HCT116 (cell line): ENCODE measurements around the gene BBX. TPM values are rescaled to one million over a fixed set of nuclear protein-coding genes. Genes with fewer than 3 reads are reported as not detected.

Experiments
- ATAC-seq: fragments of 200-7000 bp; cut with Tn5 transposase; 2 replicates; pipeline ENCODE4 v1.9.1; 2020; ENCODE audit warnings: mild to moderate bottlenecking, moderate library complexity
- BruUV-seq: library from RNA; stranded (reverse); fragments of 400-500 nt; replicated peaks from 2 replicates; lab custom pipeline; 2021; lab: Mats Ljungman, UMichigan
- CTCF ChIA-PET: fragments of 300-600 bp; sonication (Branson Sonifier 250); formaldehyde crosslinking; loops from one replicate; lab custom pipeline; 2021; ENCODE audit warnings: antibody characterized with exemption; lab: Charles Lee
- POLR2A ChIA-PET: fragments of 300-600, 350-600 bp; sonication (Branson Sonifier 250); formaldehyde crosslinking; loops from one replicate; lab custom pipeline; 2021; ENCODE audit warnings: antibody characterized with exemption; lab: Charles Lee
- RAD21 ChIA-PET, 2 experiments: fragments of 300-600 bp; sonication (Branson Sonifier 250); formaldehyde crosslinking; loops; one replicate each; lab custom pipeline; 2023; ENCODE audit warnings: low total read pairs in 2 of 2; ENCODE audit not compliant: uncharacterized antibody in 2 of 2, unreplicated experiment in 2 of 2, low non-redundant PET in 1 of 2; lab: Charles Lee
- DNase-seq: peaks from one replicate; pipeline ENCODE4 v3.0.0-alpha.2; 2010; ENCODE audit warnings: low read depth, low spot score
- H2AFZ ChIP-seq: fragments of 200-600 bp; shearing (Covaris generic), sonication (generic); 2 replicates; pipeline ENCODE4 v1.6.1; 2017; ENCODE audit warnings: low read depth, mixed run types, mixed read lengths, antibody characterized with exemption, low read length; ENCODE audit not compliant: poor library complexity, severe bottlenecking
- H3K27ac ChIP-seq: 2 replicates; pipeline ENCODE4 v1.5.1; 2012; ENCODE audit warnings: low read depth, low read length
- H3K27me3 ChIP-seq: fragments of 200-600 bp; sonication (generic); 2 replicates; pipeline ENCODE4 v1.6.1; 2016; ENCODE audit warnings: mixed run types, low read length, mixed read lengths; ENCODE audit not compliant: insufficient read depth
- H3K36me3 ChIP-seq, 2 experiments: fragments of 200-500 bp in 1 of 2; fragments of 200-600 bp in 1 of 2; sonication (Bioruptor generic) in 1 of 2; sonication (generic) in 1 of 2; 2 replicates each; pipeline versions ENCODE4 v1.5.1 to v1.6.1; 2014 to 2016; ENCODE audit warnings: low read length in 2 of 2, inconsistent platforms in 1 of 2, mixed read lengths in 1 of 2, mixed run types in 1 of 2; ENCODE audit not compliant: insufficient read depth in 2 of 2, control insufficient read depth in 1 of 2
- H3K4me1 ChIP-seq, 2 experiments: fragments of 200-600 bp in 1 of 2; sonication (generic) in 1 of 2; 2 replicates each; pipeline versions ENCODE4 v1.5.1 to v1.6.1; 2012 to 2017; ENCODE audit warnings: low read length in 2 of 2, inconsistent platforms in 1 of 2, mild to moderate bottlenecking in 1 of 2, mixed read lengths in 1 of 2, mixed run types in 1 of 2, moderate library complexity in 1 of 2; ENCODE audit not compliant: insufficient read depth in 2 of 2, control insufficient read depth in 1 of 2
- H3K4me2 ChIP-seq: fragments of 200-600 bp; sonication (generic); 2 replicates; pipeline ENCODE4 v1.6.1; 2017; ENCODE audit warnings: mixed run types, low read length, mixed read lengths
- H3K4me3 ChIP-seq, 2 experiments: fragments of 200-600 bp in 1 of 2; sonication (generic) in 1 of 2; replicated peaks in 1 of 2; 2 replicates each; pipeline ENCODE4 v1.5.1; 2011 to 2016; ENCODE audit warnings: low read length in 2 of 2, control low read depth in 1 of 2, low read depth in 1 of 2, mild to moderate bottlenecking in 1 of 2, mixed read lengths in 1 of 2, mixed run types in 1 of 2
- H3K79me2 ChIP-seq: fragments of 200-600 bp; sonication (generic); 2 replicates; pipeline ENCODE4 v1.6.1; 2017; ENCODE audit warnings: mild to moderate bottlenecking, mixed run types, low read length, moderate library complexity, mixed read lengths; ENCODE audit not compliant: insufficient read depth
- H3K9ac ChIP-seq: fragments of 200-600 bp; sonication (generic); 2 replicates; pipeline ENCODE4 v1.6.1; 2016; ENCODE audit warnings: low read length, mixed read lengths
- H3K9me2 ChIP-seq: fragments of 200-600 bp; sonication (generic), shearing (Covaris generic); 2 replicates; pipeline ENCODE4 v1.6.1; 2017; ENCODE audit warnings: mixed run types, mild to moderate bottlenecking, moderate library complexity; ENCODE audit not compliant: insufficient read depth
- H3K9me3 ChIP-seq, 2 experiments: fragments of 200-500 bp in 1 of 2; fragments of 200-600 bp in 1 of 2; sonication (Bioruptor generic) in 1 of 2; sonication (generic) in 1 of 2; 2 replicates each; pipeline ENCODE4 v1.6.1; 2014 to 2017; ENCODE audit warnings: low read length in 2 of 2, mixed read lengths in 2 of 2, inconsistent platforms in 1 of 2, low read depth in 1 of 2, mild to moderate bottlenecking in 1 of 2, mixed run types in 1 of 2, moderate library complexity in 1 of 2; ENCODE audit not compliant: control insufficient read depth in 1 of 2, insufficient read depth in 1 of 2
- H4K20me1 ChIP-seq: fragments of 200-600 bp; sonication (generic), shearing (Covaris generic); 2 replicates; pipeline ENCODE4 v1.6.1; 2017; ENCODE audit warnings: mixed run types, mild to moderate bottlenecking, moderate library complexity; ENCODE audit not compliant: insufficient read depth
- CBX3 ChIP-seq: IDR thresholded peaks from 2 replicates; pipeline ENCODE4 v1.6.1; 2012; ENCODE audit warnings: low read depth
- CTCF ChIP-seq, 3 experiments: fragments of 200-600 bp in 1 of 3; sonication (generic) in 1 of 3; IDR thresholded peaks in 2 of 3; conservative IDR thresholded peaks in 1 of 3; 2 replicates each; pipeline ENCODE4 v1.5.1; 2012 to 2017; ENCODE audit warnings: low read depth in 2 of 3, low read length in 2 of 3, antibody characterized with exemption in 1 of 3, borderline replicate concordance in 1 of 3, control low read depth in 1 of 3, mild to moderate bottlenecking in 1 of 3, mixed read lengths in 1 of 3, mixed run types in 1 of 3, moderate library complexity in 1 of 3; ENCODE audit not compliant: insufficient read depth in 1 of 3
- EGR1 ChIP-seq: IDR thresholded peaks from 2 replicates; pipeline ENCODE4 v1.6.1; 2012; ENCODE audit warnings: low read depth
- ELF1 ChIP-seq: IDR thresholded peaks from 2 replicates; pipeline ENCODE4 v1.6.1; 2012; ENCODE audit warnings: low read depth, borderline replicate concordance
- EZH2 ChIP-seq: fragments of 200-600 bp; sonication (generic); IDR thresholded peaks from 2 replicates; pipeline ENCODE4 v1.6.1; 2017; ENCODE audit warnings: antibody characterized with exemption, mixed run types
- EZH2phosphoT487 ChIP-seq: fragments of 200-600 bp; IDR thresholded peaks from 2 replicates; pipeline ENCODE4 v1.6.1; 2018; ENCODE audit warnings: antibody characterized with exemption, borderline replicate concordance
- FOSL1 ChIP-seq: IDR thresholded peaks from 2 replicates; pipeline ENCODE4 v1.6.1; 2012; ENCODE audit warnings: low read depth
- JUND ChIP-seq: IDR thresholded peaks from 2 replicates; pipeline ENCODE4 v1.6.1; 2012
- POLR2AphosphoS5 ChIP-seq: IDR thresholded peaks from 2 replicates; pipeline ENCODE4 v1.6.1; 2011; ENCODE audit warnings: mild to moderate bottlenecking, low read depth, low read length, moderate library complexity
- RAD21 ChIP-seq: IDR thresholded peaks from 2 replicates; pipeline ENCODE4 v1.6.1; 2012; ENCODE audit warnings: low read depth, mild to moderate bottlenecking
- SIN3A ChIP-seq: IDR thresholded peaks from 2 replicates; pipeline ENCODE4 v1.6.1; 2012; ENCODE audit warnings: low read depth
- SRF ChIP-seq: IDR thresholded peaks from 2 replicates; pipeline ENCODE4 v1.6.1; 2012; ENCODE audit warnings: low read depth
- TCF7L2 ChIP-seq: IDR thresholded peaks from 2 replicates; pipeline ENCODE4 v1.7.0; 2011; ENCODE audit warnings: borderline replicate concordance, inconsistent platforms; ENCODE audit not compliant: insufficient read depth, insufficient read length; ENCODE audit errors: extremely low read depth
- YY1 ChIP-seq: IDR thresholded peaks from 2 replicates; pipeline ENCODE4 v1.6.1; 2011; ENCODE audit warnings: low read length, low read depth, moderate library complexity, mild to moderate bottlenecking; ENCODE audit not compliant: insufficient replicate concordance; ENCODE audit errors: extremely low read depth
- ZBTB33 ChIP-seq: IDR thresholded peaks from 2 replicates; pipeline ENCODE4 v1.6.1; 2011; ENCODE audit warnings: mild to moderate bottlenecking, low read length, moderate library complexity; ENCODE audit not compliant: insufficient replicate concordance; ENCODE audit errors: extremely low read depth
- ZFX ChIP-seq: fragments of 450-650 bp; IDR thresholded peaks from 2 replicates; pipeline ENCODE4 v1.6.1; 2017
- ZNF274 ChIP-seq: fragments of 200-500 bp; sonication (Bioruptor generic); IDR thresholded peaks from 2 replicates; pipeline ENCODE4 v1.6.1; 2014; ENCODE audit warnings: mild to moderate bottlenecking, low read depth, low read length, inconsistent platforms
- intact Hi-C: fragments of 100-400 bp; cut with micrococcal nuclease; formaldehyde crosslinking; loops from 2 replicates; pipeline ENCODE4 v1.10.0; 2022
- total RNA-seq: library from RNA; stranded (reverse); gene quantifications from one replicate; pipeline ENCODE4 v1.2.1, GENCODE V29; 2021; ENCODE audit not compliant: unreplicated experiment
- TF ChIP-seq, protein P1 (sequence below): IDR thresholded peaks from 2 replicates; pipeline ENCODE4 v1.6.1; 2012
- TF ChIP-seq, protein P2 (sequence below): IDR thresholded peaks from 2 replicates; pipeline ENCODE4 v1.6.1; 2012
- TF ChIP-seq, protein P3 (sequence below): IDR thresholded peaks from 2 replicates; pipeline ENCODE4 v1.6.1; 2012; ENCODE audit warnings: low read depth

The BBX gene
- total RNA-seq, 1 experiment from 2014 or later, result 55.6 TPM

DNA sequence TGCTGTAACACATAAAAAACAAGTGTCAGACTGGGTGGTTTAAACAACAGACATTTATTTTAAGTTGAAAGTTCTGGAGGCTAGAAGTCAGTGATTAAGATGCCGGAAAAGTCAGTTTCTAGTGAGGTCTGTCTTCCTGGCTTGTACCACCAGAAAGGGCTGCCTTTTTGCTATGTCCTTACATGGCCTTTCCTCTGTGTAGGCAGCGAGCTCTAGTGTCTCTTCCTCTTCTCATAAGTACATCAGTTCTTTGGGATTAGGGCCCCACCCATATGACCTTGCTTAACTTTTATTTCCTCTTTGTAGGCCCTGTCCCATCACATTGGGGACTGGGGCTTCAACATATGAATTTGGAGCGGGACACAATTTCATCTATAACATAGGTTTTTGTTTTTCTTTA, 128.0 kb downstream of the BBX start:
- H2AFZ ChIP-seq, result no peak overlapping the region
- no TSS peak for BruUV-seq
- POLR2A ChIA-PET, result no interaction called here
- H3K9me3 ChIP-seq, result no peaks in the 10 kb centered on the region
- no peaks in the 10 kb centered on the region for H3K9me2 ChIP-seq
- no peaks in the 10 kb centered on the region; the same call in 1 of the 2 replicates for H4K20me1 ChIP-seq
- H3K4me1 ChIP-seq, result no peaks in the 10 kb centered on the region
- no peaks in the 10 kb centered on the region for H3K36me3 ChIP-seq
- CTCF ChIA-PET, result no interaction called here
- no peak overlapping the region for H3K27ac ChIP-seq
- intact Hi-C loops, result no loop called here
- no peak overlapping the region for H3K4me3 ChIP-seq
- RAD21 ChIA-PET, result no interaction called here
- no peaks in the 10 kb centered on the region for H3K27me3 ChIP-seq
- DNase-seq (no peak), ATAC-seq (no peak)
- TF ChIP-seq CTCF (IDR thresholded peaks at IDR 0.05 in 2 of 3, conservative IDR thresholded peaks at IDR 0.05 in 1 of 3; ENCODE audit: borderline replicate concordance in 1 of 3, insufficient read depth in 1 of 3, low read depth in 2 of 3, low read length in 2 of 3) (no peak), ELF1 (no peak), TCF7L2 (no peak), ZFX (no peak), YY1 (no peak), ZBTB33 (no peak), EGR1 (no peak), ZNF274 (no peak), SRF (no peak), RAD21 (no peak), SIN3A (no peak), EZH2phosphoT487 (no peak), CBX3 (no peak), JUND (no peak), POLR2AphosphoS5 (no peak), FOSL1 (no peak), EZH2 (no peak)
- TF ChIP-seq, protein P1, sequence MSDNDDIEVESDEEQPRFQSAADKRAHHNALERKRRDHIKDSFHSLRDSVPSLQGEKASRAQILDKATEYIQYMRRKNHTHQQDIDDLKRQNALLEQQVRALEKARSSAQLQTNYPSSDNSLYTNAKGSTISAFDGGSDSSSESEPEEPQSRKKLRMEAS, result no peak
- TF ChIP-seq, protein P2, sequence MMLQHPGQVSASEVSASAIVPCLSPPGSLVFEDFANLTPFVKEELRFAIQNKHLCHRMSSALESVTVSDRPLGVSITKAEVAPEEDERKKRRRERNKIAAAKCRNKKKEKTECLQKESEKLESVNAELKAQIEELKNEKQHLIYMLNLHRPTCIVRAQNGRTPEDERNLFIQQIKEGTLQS, result no peak
- TF ChIP-seq, protein P3, sequence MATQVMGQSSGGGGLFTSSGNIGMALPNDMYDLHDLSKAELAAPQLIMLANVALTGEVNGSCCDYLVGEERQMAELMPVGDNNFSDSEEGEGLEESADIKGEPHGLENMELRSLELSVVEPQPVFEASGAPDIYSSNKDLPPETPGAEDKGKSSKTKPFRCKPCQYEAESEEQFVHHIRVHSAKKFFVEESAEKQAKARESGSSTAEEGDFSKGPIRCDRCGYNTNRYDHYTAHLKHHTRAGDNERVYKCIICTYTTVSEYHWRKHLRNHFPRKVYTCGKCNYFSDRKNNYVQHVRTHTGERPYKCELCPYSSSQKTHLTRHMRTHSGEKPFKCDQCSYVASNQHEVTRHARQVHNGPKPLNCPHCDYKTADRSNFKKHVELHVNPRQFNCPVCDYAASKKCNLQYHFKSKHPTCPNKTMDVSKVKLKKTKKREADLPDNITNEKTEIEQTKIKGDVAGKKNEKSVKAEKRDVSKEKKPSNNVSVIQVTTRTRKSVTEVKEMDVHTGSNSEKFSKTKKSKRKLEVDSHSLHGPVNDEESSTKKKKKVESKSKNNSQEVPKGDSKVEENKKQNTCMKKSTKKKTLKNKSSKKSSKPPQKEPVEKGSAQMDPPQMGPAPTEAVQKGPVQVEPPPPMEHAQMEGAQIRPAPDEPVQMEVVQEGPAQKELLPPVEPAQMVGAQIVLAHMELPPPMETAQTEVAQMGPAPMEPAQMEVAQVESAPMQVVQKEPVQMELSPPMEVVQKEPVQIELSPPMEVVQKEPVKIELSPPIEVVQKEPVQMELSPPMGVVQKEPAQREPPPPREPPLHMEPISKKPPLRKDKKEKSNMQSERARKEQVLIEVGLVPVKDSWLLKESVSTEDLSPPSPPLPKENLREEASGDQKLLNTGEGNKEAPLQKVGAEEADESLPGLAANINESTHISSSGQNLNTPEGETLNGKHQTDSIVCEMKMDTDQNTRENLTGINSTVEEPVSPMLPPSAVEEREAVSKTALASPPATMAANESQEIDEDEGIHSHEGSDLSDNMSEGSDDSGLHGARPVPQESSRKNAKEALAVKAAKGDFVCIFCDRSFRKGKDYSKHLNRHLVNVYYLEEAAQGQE, result no peak
- H3K9ac ChIP-seq, result no peak overlapping the region
- no peak overlapping the region for H3K4me2 ChIP-seq
- H3K79me2 ChIP-seq, result no peaks in the 10 kb centered on the region
